Stimulated activated CD8-positive, alpha-beta memory T cell treated with anti-CD3 and anti-CD28 coated beads, Interleukin-15, amount 100 ng/mL, for 24 hours (primary cell): ENCODE measurements around the gene ATP11A.
"Not testable (repeated sequence)": the region's sequence is repeated elsewhere in the genome, so short reads cannot be mapped to it uniquely, and the experiment has no call there.

Experiments
- DNase-seq: peaks from one replicate; pipeline ENCODE4 v3.0.0-alpha.2; 2020; ENCODE audit warnings: low read depth

ATP11A gene

DNA sequence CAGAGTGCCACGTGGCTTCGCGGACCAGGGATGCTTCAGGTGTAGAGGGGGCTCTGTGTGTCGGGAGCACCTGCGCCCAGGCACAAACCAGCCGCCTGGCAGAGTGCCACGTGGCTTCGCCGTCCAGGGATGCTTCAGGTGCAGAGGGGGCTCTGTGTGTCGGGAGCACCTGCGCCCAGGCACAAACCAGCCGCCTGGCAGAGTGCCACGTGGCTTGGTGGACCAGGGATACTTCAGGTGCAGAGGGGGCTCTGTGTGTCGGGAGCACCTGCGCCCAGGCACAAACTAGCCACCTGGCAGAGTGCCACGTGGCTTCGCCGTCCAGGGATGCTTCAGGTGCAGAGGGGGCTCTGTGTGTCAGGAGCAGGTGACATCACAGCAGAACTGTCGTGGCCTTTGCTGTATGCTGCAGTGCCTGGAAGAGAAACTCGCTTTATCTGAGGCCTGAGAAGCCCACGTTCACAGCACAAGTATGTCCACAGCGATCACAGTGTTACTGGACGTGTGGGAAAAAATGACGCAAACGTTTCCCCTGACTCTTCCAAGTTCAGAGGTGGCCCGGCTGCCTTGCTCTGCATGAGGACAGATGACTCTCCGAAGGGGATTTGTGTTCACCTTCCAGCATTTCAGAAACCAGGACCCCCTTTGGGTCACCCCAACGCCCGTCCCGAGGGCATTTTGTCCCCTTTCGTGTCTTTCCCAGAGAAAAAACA is 151.6 kb downstream of the ATP11A start:
- not testable (repeated sequence) for DNase-seq

DNA sequence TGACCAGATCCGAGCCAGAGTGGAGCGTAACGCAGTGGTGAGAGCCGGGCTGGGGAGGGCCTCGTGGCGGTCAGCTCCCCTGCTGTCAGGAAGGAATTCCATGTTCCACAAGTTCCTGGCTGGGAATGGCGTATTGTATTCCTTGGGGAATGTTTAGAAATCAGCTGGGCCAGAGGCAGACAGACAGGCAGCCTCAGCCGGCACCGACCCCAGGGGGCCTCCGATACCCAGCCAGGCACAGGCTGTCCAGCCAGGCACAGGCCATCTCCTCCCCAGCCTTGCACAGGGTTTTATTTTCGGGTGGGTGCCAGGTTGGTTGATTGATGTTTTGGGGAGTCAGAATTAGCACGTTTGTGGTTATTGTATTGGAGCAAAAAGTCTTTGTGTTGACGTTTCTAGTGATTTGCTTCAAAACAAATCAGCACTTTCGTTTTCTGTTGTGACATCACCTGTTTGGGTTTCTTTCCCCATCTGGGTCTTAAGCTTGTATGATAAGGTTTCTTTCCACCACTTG is 152.6 kb downstream of the ATP11A start:
- DNase-seq = no peak

DNA sequence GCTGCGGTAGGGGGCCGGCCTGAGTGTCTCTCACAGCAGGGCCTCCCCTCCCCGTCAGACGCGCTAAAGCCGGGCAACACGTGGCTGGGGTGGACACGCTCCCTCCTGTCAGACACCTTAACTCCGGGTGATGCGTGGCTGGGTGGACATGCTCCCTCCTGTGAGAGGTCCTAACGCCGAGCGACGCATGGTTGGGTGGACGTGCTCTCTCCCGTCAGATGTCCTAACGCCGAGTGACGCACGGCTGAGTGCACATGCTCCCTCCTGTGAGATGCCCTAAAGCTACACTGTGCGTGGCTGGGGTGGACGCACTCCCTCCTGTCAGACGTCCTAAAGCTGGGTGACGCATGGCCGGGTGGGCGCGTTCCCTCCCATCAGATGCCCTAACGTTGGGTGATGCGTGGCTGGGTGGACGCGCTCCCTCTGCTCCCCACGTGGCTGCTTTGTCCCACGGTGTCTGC is 153.1 kb downstream of the ATP11A start:
- DNase-seq = no peak

DNA sequence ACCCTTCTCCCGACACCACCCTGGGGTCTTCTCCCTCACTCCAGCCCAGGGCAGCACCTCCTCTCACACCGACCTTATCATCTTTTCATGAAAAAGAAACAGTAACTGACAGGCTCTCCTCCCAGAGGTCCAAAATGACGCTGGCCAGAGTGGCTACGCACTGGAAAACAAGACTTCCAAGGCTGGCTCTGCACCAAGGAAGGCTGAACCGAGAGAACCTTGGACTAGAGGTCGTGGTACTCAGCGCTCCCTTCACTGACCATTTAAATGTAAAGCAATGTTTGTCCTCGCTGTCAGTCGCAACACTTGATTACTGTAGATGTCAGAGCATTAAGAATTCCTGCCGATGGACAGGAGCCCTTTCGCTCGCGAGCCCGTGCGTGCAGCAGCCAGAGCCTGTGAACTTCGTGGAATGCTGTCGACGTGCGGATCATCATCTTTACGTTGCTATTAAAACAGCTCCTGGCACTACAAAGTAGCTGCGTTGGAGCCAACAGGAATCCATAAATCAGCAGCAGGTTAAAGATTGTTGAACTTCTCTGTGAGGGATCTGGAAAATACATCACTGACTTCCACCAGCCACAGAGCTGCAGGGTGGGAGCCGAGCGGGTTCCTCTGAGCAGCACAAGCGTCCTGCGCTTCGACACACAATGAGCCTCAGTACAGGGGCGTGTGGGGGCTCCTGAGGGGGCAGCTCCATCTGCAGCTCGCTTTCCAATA is 153.7 kb downstream of the ATP11A start:
- no peak for DNase-seq

DNA sequence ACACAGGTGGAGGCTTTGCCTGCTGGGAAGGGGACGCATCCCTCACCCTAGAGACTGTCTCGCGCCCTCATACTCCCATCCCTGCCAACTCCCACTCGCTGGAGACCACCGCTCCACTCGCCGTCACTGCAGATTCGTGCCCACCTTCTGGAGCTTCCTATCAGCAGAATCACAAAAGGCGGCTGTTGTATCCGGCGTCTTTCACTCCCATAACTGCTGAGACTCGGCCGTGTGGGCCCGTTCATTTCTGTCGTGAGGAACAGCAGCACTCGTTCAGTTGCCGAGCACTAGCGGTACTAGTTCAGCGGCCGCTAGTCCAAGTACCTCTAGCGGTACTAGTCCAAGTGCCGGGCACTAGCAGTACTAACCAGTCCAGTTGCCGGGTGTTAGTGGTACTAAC is 154.6 kb downstream of the ATP11A start:
- no peak for DNase-seq

DNA sequence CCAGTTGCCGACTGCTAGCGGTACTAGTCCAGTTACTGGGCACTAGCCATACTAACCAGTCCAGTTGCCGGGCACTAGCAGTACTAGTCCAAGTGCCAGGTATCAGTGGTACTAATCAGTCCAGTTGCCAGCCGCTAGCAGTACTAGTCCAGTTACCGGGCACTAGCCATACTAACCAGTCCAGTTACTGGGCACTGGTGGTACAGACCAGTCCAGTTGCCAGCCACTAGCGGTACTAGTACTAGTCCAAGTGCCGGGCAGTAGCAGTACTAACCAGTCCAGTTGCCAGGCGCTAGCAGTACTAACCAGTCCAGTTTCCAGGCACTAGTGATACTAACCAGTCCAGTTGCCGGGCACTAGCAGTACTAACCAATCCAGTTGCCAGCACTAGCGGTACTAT is 155.0 kb downstream of the ATP11A start:
- DNase-seq = no peak

DNA sequence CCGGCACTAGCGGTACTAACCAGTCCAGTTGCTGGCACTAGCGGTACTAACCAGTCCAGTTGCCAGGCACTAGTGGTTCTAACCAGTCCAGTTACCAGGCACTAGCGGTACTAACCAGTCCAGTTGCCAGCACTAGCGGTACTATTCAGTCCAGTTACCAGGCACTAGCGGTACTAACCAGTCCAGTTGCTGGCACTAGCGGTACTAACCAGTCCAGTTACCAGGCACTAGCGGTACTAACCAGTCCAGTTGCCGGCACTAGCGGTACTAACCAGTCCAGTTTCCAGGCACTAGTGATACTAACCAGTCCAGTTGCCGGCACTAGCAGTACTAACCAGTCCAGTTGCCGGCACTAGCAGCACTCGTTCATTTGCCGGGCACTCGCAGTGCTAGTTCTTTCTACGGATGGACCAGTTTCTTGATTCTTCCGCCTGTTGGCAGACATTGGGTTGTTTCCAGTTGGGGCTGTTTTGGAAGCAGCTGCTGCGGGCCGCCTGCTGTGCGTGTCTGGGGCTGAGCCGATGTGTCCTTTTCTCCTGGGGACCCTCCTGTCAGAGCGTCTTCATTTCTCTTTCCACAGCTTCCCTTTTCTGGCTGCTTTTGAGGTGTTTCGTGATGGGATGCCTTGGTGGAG is 155.8 kb downstream of the ATP11A start:
- no peak for DNase-seq

DNA sequence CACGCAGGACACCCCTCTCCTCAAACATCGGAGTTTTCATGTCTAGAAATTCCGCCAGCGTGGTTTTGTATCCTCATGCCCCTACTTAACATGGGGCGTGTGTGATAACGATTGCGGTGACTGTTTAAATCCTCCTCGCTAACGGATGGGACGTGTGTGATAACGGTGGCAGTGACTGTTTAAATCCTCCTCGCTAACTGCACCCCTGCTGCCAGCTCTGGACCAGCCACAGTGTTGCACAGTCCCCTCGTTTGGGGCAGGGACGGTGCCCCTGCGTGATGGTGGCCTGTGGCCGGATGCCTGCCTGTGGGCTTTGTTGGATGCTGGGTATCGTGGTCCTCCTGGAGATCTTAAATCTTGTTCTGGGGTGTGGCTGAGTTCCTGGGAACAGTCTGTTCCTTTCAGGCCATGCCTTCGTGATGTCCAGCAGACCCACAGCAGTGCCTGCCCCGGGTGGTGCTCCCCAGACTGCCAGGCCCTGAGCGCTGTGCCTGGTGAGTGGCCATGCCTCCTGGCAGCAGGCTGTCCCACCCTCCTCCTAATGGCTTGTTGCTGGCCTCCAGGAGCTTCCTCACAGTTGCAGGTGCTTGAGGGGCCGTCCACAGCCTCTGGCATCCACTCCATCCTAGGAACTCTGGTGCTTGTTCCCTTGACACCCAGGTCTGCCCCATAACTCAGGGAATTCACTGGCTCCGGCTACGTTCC is 156.7 kb downstream of the ATP11A start:
- no peak for DNase-seq

DNA sequence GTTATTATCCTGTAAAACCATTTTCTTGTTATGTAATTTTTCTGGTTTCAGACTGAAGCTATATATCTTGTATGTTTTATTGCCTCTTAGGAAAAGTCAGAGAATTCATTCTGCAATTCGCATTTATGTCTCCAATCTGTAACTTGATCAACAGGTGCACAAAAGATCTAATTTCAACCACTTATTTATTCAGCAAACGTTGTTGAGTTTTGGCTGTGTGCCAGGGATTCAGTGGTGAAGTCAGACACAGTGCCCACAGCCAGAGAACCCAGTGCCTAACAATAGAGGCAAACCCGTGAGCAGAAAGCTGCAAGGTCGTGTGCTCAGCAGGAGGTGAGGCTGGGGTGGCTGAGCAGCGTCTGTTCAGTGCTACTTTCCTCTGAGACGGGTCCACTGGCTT is 159.7 kb downstream of the ATP11A start:
- DNase-seq = no peak

DNA sequence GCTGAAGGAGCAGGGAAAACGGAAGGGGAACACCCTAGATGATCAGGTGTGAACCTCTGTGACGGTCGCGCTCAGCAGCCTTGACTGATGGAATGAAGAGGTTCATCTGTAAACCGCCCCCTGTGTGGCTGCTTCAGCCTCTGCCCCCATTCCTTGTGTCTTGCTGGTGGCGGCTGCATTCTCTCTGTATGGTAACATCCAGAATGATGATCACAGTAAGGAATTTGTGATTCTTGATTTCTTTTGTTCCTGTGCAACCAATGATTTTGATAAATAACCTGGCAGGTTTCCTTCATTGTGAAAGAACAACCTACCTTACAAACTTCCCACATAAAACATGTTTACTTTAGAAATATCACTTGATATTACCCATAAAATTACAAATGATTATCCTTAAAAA is 160.4 kb downstream of the ATP11A start:
- no peak for DNase-seq

DNA sequence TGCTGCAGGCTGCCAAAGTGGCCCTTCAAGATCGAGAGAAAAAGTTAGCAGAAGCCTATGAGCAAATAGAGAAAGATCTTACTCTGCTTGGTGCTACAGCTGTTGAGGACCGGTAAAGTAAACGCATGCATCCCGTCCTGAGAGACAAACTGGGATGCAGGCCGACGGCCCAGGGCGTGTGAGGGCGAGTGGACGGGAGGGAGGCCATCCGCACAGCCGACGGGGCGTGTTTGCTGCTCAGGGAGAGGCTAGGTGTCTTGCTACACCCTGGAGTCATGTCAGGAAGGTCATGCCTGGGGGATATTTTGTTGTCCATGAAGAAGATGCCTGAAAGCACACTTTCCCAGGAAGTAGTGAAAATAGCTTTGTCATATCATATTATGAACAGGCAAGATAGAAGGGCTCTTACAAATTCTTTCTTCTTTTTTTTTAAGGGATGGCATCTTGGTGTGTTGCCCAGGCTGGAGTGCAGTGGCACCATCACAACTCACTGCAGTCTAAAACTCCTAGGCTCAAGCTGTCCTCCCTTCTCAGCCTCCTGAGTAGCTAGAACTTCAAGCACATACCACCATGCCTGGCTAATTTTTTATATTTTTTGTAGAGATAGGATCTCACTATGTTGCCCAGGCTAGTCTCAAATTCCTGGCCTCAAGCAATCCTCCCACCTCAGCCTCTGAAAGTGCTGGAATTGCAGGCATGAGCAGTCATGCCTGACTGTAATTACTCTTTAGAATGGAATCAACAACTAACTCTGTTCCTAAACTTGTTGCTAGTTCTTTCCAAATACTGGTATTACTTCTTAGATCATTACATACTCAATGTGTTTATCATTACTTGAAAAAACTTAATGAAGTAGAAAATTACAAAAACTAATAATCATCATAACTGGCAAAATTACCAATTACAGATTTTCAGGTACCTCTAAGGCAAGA is 161.5 kb downstream of the ATP11A start:
- DNase-seq = no peak

DNA sequence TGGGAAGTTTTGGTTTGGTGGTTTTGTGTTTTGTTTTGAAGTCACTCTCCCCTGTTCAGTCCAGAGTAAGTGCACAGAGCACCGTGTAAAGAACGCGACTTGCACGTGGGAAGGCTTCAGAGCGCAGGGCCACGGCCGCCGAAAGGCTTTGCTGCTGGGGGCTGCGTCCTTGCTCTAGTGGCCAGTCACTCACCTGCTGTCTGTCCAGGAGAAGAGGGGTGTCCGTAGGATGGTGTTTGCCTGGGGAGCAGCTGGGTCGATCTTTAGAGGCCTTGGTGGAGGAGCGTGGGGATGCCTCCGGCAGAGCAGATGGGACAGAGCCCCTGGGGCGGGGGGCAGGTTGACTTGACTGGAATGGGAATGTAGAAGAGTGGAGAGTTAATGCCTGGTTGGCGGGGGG is 162.6 kb downstream of the ATP11A start:
- DNase-seq = no peak

DNA sequence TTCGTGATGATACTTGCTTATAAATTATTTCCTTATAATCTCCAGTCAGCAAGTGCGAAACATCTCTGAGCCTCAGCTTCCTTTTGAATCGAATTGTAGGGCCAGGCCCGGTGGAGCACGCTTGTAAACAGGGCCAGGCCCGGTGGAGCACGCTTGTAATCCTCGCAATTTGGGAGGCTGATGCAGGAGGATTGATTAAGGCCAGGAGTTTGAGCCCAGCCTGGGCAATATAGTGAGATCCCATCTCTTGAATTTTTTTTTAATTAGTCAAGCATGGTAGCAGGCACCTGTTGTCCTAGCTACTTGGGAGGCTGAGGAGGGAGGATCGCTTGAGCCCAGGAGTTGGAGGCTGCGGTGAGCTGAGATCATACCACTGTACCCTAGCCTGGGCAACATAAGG is 163.0 kb downstream of the ATP11A start:
- no peak for DNase-seq

DNA sequence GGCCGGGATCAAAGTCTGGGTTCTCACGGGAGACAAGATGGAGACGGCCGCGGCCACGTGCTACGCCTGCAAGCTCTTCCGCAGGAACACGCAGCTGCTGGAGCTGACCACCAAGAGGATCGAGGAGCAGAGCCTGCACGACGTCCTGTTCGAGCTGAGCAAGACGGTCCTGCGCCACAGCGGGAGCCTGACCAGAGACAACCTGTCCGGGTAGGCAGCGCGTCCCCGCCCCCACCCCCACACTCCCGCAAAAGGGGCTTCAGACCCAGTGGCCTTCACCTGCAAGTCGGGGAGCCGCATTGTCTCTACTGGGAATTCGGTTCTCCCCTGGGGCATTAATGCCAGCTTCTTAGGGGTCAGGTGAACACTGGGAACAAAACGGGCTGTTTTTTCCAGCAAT is 164.5 kb downstream of the ATP11A start:
- DNase-seq = no peak

DNA sequence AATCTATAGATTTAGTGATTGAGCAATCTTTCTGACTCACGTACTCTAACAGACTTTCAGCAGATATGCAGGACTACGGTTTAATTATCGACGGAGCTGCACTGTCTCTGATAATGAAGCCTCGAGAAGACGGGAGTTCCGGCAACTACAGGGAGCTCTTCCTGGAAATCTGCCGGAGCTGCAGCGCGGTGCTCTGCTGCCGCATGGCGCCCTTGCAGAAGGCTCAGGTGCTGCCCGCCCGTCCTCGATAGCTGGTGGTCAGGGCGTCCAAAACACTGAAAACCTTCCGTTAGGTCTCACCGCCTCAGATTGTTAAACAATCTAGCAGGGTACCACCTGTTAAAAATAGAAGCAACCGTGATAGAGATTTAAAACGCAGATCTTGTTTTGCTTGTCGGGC is 166.0 kb downstream of the ATP11A start:
- DNase-seq = no peak

DNA sequence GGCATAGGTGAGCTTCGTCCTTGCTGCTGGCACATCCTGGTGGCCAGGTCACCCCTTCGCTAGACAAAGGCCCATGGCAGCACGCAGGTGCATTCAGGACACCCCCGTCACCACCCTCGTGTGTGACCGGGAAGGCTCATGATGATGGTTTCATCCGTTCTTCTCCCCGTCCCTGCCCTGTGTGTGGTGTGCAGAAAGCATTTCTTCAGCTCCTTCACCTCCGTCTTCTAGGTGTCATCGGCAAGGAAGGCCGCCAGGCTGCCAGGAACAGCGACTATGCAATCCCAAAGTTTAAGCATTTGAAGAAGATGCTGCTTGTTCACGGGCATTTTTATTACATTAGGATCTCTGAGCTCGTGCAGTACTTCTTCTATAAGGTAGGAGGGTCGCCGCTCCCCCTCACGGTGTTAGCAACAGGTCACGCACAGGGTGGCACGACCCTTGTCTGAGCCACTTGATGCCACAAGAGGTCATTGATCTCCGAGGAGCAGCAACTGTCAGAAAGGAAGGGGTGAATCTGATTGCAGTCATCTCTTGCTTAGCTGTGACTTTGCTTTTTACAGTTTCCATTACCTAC is 168.2 kb downstream of the ATP11A start:
- DNase-seq = no peak

DNA sequence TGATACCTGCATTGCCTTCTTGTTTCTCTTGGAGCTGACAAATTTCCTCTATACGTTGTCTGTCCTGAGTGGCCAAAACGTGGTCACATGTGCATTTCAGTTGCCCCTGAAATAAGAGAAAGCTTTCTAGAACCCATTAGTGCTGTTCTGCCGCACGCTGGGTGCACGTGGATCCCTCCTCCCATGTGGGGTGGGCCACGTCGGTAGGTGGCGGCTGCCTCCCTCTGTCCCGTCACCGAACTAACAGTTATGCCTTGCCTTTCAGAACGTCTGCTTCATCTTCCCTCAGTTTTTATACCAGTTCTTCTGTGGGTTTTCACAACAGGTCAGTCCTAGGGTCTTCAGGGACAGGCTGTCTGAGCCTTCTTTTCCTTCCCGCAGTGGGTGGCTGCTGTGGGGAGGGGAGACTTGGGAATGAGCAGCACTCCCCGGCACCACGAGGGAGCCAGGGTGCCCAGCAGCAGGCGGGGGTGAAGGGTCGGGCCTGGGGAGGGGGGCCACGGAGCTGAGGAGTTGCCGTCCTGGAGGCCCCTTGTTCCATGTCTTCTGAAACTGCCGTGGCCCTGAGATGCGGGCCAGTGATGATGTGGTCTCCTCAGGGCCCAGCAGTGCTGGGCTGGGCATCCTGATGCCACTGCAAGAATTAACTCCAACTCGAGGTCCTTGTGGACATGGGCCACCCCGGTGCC is 169.4 kb downstream of the ATP11A start:
- no peak for DNase-seq

DNA sequence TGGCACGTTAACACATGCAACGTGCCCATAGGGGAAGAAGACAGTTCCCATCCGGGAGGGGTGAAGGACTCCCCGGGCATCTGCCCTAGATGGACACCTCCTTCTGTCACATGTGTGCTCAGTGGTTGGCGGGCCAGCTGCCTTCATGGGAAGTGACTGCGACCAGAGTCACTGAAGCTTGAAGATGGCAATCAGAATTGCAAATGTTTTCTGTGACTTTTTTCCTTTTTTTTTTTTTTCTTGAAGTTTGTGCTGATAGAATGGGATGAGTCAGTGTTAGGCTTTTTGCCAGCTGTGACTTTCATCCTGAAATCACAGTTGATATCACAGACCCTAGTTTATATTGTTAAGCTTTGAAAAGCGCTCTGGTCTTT is 170.0 kb downstream of the ATP11A start:
- DNase-seq = no peak

DNA sequence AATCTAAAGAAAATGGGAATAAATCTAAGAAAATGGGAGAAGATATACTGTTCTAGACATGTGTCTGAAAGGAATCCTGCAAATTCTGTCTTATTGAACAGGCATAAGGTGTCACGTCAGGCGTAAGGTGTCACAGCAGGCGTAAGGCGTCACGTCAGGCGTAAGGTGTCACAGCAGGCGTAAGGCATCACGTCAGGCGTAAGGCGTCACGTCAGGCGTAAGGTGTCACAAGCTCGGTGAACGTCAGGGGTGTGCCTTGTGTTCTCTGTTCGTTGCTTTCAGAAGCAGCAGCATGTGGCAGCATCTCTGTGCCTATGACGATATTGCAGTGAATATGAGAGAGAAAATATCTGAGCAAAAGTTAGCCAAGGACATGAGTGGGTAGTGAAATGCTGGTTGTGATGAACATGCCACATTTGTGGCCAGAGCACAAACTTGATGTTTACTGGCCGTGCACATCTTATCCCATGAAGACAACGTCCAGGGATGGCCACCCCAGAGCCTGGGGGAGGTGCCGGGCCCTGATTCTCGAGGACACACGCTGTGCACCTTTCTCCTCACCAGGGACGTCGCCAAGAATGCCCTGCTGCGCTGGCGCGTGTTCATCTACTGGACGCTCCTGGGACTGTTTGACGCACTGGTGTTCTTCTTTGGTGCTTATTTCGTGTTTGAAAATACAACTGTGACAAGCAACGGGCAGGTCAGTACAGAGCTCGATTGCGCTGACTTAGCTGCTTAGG is 172.2 kb downstream of the ATP11A start:
- no peak for DNase-seq

DNA sequence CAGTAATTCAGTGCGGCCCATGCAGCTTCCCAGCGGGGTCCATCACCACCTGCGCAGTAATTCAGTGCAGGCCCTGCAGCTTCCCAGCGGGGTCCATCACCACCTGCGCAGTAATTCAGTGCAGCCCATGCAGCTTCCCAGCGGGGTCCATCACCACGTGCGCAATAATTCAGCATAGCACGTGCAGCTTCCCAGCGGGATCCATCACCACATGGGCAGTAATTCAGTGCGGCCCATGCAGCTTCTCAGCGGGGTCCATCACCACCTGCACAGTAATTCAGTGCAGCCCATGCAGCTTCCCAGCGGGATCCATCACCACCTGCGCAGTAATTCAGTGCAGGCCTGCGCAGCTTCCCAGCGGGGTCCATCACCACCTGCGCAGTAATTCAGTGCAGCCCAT is 173.5 kb downstream of the ATP11A start:
- not testable (repeated sequence) for DNase-seq
